GM19043 (cell line): ENCODE data around the gene ARHGAP1.

Experiments used
- ATAC-seq: cut with Tn5 transposase; IDR thresholded peaks from one replicate; pipeline ENCODE4 v1.9.1; 2021; ENCODE audit warnings: low read depth; ENCODE audit not compliant: unreplicated experiment

Gene ARHGAP1

GRCh38 chr11:46643986-46644385, 56.4 kb downstream of the ARHGAP1 start:
- ATAC-seq: no peak

- ATAC-seq: no peak
Observed at GRCh38 chr11:46643531-46643930, 56.9 kb downstream of the ARHGAP1 start.

- ATAC-seq: no peak
Observed at GRCh38 chr11:46642627-46643335, 57.6 kb downstream of the ARHGAP1 start.

GRCh38 chr11:46641639-46642038, 58.8 kb downstream of the ARHGAP1 start:
- no peak for ATAC-seq

GRCh38 chr11:46640036-46640788, 60.2 kb downstream of the ARHGAP1 start:
- ATAC-seq: no peak

GRCh38 chr11:46639197-46639839, 61.1 kb downstream of the ARHGAP1 start:
- ATAC-seq: no peak

- no peak for ATAC-seq
Observed at GRCh38 chr11:46637546-46637945, 62.9 kb downstream of the ARHGAP1 start.

- no peak for ATAC-seq
Observed at GRCh38 chr11:46635557-46636139, 64.8 kb downstream of the ARHGAP1 start.

GRCh38 chr11:46633291-46634217, 66.9 kb downstream of the ARHGAP1 start:
- ATAC-seq: no peak

GRCh38 chr11:46632502-46632901, 67.9 kb downstream of the ARHGAP1 start:
- ATAC-seq: no peak

- no peak for ATAC-seq
Observed at GRCh38 chr11:46631676-46632075, 68.7 kb downstream of the ARHGAP1 start.

GRCh38 chr11:46630237-46630636, 70.2 kb downstream of the ARHGAP1 start:
- ATAC-seq: no peak

- ATAC-seq: no peak
Observed at GRCh38 chr11:46628961-46629360, 71.5 kb downstream of the ARHGAP1 start.
